ENCODE measurements around the gene FAM47B. TPM values are rescaled to one million over a fixed set of nuclear protein-coding genes. Genes with fewer than 3 reads are reported as not detected.

The FAM47B gene
- total RNA-seq: not detected
- total RNA-seq (2013): not detected

- no peaks in the 10 kb centered on the region for H3K4me1 ChIP-seq (ENCODE audit: control insufficient read depth, insufficient read depth, low read length)
- H3K27me3 ChIP-seq (ENCODE audit: control insufficient read depth, insufficient read depth, low read length): no peaks in the 10 kb centered on the region
- H3K36me3 ChIP-seq (ENCODE audit: control insufficient read depth, insufficient read depth, low read length): no peaks in the 10 kb centered on the region
- Mint-ChIP-seq H3K27me3 (ENCODE audit: low read depth in 2 of 2) (no peaks in the 10 kb centered on the region), H3K27ac (no peak within 1 kb of the TSS), H3K4me1 (no peaks in the 10 kb centered on the region), H3K4me3 (no peak within 1 kb of the TSS), H3K36me3 (no peaks in the 10 kb centered on the region), H3K9me3 (peaks cover 0 to 5% of the 10 kb centered on the region in 2 donors)
- H3K27ac ChIP-seq (ENCODE audit: low read length): no peak within 1 kb of the TSS
- TF ChIP-seq, protein P1, sequence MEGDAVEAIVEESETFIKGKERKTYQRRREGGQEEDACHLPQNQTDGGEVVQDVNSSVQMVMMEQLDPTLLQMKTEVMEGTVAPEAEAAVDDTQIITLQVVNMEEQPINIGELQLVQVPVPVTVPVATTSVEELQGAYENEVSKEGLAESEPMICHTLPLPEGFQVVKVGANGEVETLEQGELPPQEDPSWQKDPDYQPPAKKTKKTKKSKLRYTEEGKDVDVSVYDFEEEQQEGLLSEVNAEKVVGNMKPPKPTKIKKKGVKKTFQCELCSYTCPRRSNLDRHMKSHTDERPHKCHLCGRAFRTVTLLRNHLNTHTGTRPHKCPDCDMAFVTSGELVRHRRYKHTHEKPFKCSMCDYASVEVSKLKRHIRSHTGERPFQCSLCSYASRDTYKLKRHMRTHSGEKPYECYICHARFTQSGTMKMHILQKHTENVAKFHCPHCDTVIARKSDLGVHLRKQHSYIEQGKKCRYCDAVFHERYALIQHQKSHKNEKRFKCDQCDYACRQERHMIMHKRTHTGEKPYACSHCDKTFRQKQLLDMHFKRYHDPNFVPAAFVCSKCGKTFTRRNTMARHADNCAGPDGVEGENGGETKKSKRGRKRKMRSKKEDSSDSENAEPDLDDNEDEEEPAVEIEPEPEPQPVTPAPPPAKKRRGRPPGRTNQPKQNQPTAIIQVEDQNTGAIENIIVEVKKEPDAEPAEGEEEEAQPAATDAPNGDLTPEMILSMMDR (IDR thresholded peaks at IDR 0.05): no peak
- peaks cover 6% of the 10 kb centered on the region for H3K9me3 ChIP-seq (ENCODE audit: control insufficient read depth, insufficient read depth, low read length)
- 97% methylated on average over 10 of the region's 11 CpGs for WGBS (ENCODE audit: insufficient coverage)
- DNase-seq (no peak), ATAC-seq (no peak)
- no peak within 1 kb of the TSS for H3K4me3 ChIP-seq (ENCODE audit: low read length)
- intact Hi-C loops (cut with micrococcal nuclease): no loop called here
Measured at GRCh38 chrX:34942496-34942895, at the start of gene FAM47B. Gene FAM47B (plus strand): TSS chrX:34942796. CDS start chrX:34942832, 36 bp downstream.

GRCh38 chrX:34893741-34894140 lies 48.9 kb upstream of the FAM47B start:
- no peaks in the 10 kb centered on the region for H3K27me3 Mint-ChIP-seq (ENCODE audit: low read depth in 2 of 2)
- ATAC-seq (no peak), DNase-seq (no peak)
- H3K9me3 ChIP-seq (ENCODE audit: control insufficient read depth, insufficient read depth, low read length): no peaks in the 10 kb centered on the region
- TF ChIP-seq, protein P1 (IDR thresholded peaks at IDR 0.05): no peak
- no peak overlapping the region for H3K27ac Mint-ChIP-seq
- no peaks in the 10 kb centered on the region for H3K36me3 Mint-ChIP-seq
- no peaks in the 10 kb centered on the region for H3K4me1 ChIP-seq (ENCODE audit: control insufficient read depth, insufficient read depth, low read length)
- H3K36me3 ChIP-seq (ENCODE audit: control insufficient read depth, insufficient read depth, low read length): no peaks in the 10 kb centered on the region
- H3K9me3 Mint-ChIP-seq: peaks cover 4 to 7% of the 10 kb centered on the region in 2 donors
- H3K27ac ChIP-seq (ENCODE audit: low read length): no peak overlapping the region
- H3K4me1 Mint-ChIP-seq: no peaks in the 10 kb centered on the region
- 100% methylated on average over 1 of the region's 1 CpG for WGBS (ENCODE audit: insufficient coverage)
- no peak overlapping the region for H3K4me3 Mint-ChIP-seq
- no peak overlapping the region for H3K4me3 ChIP-seq (ENCODE audit: low read length)
- intact Hi-C loops (cut with micrococcal nuclease): no loop called here
- no peaks in the 10 kb centered on the region for H3K27me3 ChIP-seq (ENCODE audit: control insufficient read depth, insufficient read depth, low read length)

DNA sequence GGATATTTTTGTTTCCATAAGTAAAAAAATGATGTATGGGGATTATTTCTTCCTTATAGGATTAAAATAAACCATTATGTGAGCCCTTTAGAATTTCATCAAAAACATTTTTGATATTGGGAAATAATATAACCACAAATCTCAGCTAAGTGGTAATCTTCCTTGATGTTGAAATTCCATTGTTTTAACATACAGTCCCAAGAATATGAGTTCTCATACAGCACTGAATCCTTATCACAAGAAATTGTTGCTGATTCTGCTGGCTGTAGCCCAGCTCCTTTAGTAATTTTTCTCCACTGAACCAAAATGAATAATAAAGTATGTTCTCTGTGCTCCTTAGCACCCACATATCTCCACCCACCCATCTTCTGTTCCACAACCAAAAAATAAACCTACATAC lies 41.9 kb upstream of the FAM47B start:
- H3K4me1 Mint-ChIP-seq: no peaks in the 10 kb centered on the region
- Histone ChIP-seq H3K27ac (ENCODE audit: low read length) (no peak overlapping the region), H3K4me3 (ENCODE audit: low read length) (no peak overlapping the region), H3K9me3 (ENCODE audit: control insufficient read depth, insufficient read depth, low read length) (no peaks in the 10 kb centered on the region), H3K4me1 (ENCODE audit: control insufficient read depth, insufficient read depth, low read length) (no peaks in the 10 kb centered on the region), H3K27me3 (ENCODE audit: control insufficient read depth, insufficient read depth, low read length) (no peaks in the 10 kb centered on the region), H3K36me3 (ENCODE audit: control insufficient read depth, insufficient read depth, low read length) (no peaks in the 10 kb centered on the region)
- intact Hi-C loops (cut with micrococcal nuclease): no loop called here
- H3K27me3 Mint-ChIP-seq (ENCODE audit: low read depth in 2 of 2): no peaks in the 10 kb centered on the region
- H3K9me3 Mint-ChIP-seq: peaks cover 4 to 9% of the 10 kb centered on the region in 2 donors
- no peaks in the 10 kb centered on the region for H3K36me3 Mint-ChIP-seq
- TF ChIP-seq, protein P1 (IDR thresholded peaks at IDR 0.05): no peak
- no peak for ATAC-seq
- no peak for DNase-seq
- no peak overlapping the region for H3K4me3 Mint-ChIP-seq
- no peak overlapping the region for H3K27ac Mint-ChIP-seq

DNA sequence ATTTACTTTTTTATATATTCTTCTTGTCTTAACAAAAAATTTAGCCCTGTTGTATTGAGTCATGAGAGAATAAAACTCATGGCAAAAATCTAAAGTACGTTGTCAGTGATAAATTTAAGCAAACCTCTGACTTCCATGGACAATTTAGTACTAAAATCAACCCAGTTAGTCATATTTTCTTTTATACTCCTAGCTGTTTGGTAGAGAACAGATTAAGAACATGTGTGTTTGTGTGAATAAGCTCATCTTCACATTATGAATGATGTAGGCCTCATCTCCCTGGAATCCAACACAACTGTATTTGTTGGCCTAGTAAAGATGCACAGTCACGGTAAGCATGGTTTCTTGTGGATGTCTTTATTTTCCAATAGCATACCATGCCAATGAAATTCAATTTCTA lies 40.8 kb upstream of the FAM47B start:
- no peaks in the 10 kb centered on the region for H3K27me3 Mint-ChIP-seq (ENCODE audit: low read depth in 2 of 2)
- H3K4me1 Mint-ChIP-seq: no peaks in the 10 kb centered on the region
- intact Hi-C loops (cut with micrococcal nuclease): no loop called here
- Histone ChIP-seq H3K9me3 (ENCODE audit: control insufficient read depth, insufficient read depth, low read length) (no peaks in the 10 kb centered on the region), H3K27ac (ENCODE audit: low read length) (no peak overlapping the region), H3K36me3 (ENCODE audit: control insufficient read depth, insufficient read depth, low read length) (no peaks in the 10 kb centered on the region), H3K4me3 (ENCODE audit: low read length) (no peak overlapping the region), H3K27me3 (ENCODE audit: control insufficient read depth, insufficient read depth, low read length) (no peaks in the 10 kb centered on the region), H3K4me1 (ENCODE audit: control insufficient read depth, insufficient read depth, low read length) (no peaks in the 10 kb centered on the region)
- no peak overlapping the region for H3K4me3 Mint-ChIP-seq
- WGBS (ENCODE audit: insufficient coverage): no CpG with 5 or more reads among the region's 2 CpGs
- no peak overlapping the region for H3K27ac Mint-ChIP-seq
- no peaks in the 10 kb centered on the region for H3K36me3 Mint-ChIP-seq
- DNase-seq (no peak), ATAC-seq (no peak)
- H3K9me3 Mint-ChIP-seq: peaks cover 4 to 7% of the 10 kb centered on the region in 2 donors
- TF ChIP-seq, protein P1 (IDR thresholded peaks at IDR 0.05): no peak

Measured in natural killer cell (primary cell).